ENCODE measurements around the gene ZNF20. TPM values are rescaled to one million over a fixed set of nuclear protein-coding genes. Genes with fewer than 3 reads are reported as not detected.

ZNF20 gene
- total RNA-seq: 1 to 10 TPM; 1.9 to 4.9 (median 3.1) TPM

DNA sequence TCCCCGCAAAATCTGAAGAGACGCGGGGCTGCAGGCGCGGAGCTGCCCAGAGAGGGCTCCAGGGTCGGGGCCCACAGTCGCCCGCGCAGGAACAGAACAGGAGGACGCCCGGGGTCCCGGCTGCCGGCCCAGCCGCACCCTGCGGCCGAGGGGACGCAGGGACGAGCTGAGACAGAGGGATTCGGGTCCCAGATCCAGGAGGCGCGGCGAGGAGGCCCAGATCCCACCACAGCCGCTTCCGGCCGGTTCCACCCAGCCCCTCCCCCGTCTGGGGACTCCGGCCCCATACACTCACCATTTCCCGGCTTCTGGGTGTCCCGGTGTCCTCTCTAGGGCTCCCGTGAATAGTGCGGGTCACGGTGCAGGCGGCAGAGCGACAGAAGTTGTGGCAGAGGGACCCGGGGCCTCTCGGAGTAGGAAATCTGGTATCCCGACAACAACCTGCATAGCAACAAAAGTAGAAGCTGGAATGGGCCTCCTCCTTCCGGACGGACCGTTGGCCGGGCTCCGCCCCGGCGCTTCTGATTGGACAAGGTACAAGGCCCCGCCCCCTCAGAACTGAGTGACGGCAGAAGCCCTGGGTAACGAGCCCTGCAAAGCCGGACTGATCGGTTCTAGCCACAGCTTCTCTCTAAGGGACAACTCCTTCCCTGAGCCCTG, at the start of gene ZNF20:
TSS of gene ZNF20 (minus strand) at position 466 of the 660 bp plus-strand sequence. CDS start at position 298, 168 bp downstream.
- peaks cover 0 to 36% (median 5%) of the 10 kb centered on the region in 3 donors for H3K4me1 ChIP-seq
- peak within 1 kb of the TSS; percentile 21 to 91 (median 86) for H3K27ac ChIP-seq
- WGBS, 2 donors (ENCODE audit: low coverage in 1 of 2): 10% methylated on average over 2 of the region's 49 CpGs; no CpG with 5 or more reads in 1 of the 2 donors
- no peaks in the 10 kb centered on the region for H3K9me3 ChIP-seq
- H3K4me3 ChIP-seq: peak within 1 kb of the TSS; percentile 62 to 85
- H3K27me3 ChIP-seq: no peaks in the 10 kb centered on the region
- TF ChIP-seq EP300 (IDR thresholded peaks at IDR 0.05) (no peak), POLR2AphosphoS5 (IDR thresholded peaks at IDR 0.05) (peak; percentile 30)
- peak; percentile 98 for ATAC-seq
- peaks cover 0 to 41% of the 10 kb centered on the region in 2 donors for H3K36me3 ChIP-seq

DNA sequence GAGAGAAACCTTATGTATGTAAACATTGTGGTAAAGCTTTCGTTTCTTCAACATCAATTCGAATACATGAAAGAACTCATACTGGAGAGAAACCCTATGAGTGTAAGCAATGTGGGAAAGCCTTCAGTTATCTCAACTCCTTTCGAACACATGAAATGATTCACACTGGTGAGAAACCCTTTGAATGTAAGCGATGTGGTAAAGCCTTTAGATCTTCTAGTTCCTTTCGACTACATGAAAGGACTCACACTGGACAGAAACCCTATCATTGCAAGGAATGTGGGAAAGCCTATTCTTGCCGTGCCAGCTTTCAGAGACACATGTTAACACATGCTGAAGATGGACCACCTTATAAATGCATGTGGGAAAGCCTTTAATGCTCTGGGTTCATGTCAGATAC, 47.5 kb upstream of the ZNF20 start:
- no peak overlapping the region for H3K27ac ChIP-seq
- H3K4me3 ChIP-seq: no peak overlapping the region
- 89 to 98% methylated on average over 4 to 6 of the region's 6 CpGs for WGBS, 2 donors (ENCODE audit: low coverage in 1 of 2)
- H3K9me3 ChIP-seq: peaks cover 0 to 68% (median 4%) of the 10 kb centered on the region in 3 donors
- ATAC-seq: no peak
- no peaks in the 10 kb centered on the region for H3K4me1 ChIP-seq
- H3K36me3 ChIP-seq: peaks cover 17 to 75% of the 10 kb centered on the region in 2 donors
- no peaks in the 10 kb centered on the region for H3K27me3 ChIP-seq
- TF ChIP-seq, protein P1, sequence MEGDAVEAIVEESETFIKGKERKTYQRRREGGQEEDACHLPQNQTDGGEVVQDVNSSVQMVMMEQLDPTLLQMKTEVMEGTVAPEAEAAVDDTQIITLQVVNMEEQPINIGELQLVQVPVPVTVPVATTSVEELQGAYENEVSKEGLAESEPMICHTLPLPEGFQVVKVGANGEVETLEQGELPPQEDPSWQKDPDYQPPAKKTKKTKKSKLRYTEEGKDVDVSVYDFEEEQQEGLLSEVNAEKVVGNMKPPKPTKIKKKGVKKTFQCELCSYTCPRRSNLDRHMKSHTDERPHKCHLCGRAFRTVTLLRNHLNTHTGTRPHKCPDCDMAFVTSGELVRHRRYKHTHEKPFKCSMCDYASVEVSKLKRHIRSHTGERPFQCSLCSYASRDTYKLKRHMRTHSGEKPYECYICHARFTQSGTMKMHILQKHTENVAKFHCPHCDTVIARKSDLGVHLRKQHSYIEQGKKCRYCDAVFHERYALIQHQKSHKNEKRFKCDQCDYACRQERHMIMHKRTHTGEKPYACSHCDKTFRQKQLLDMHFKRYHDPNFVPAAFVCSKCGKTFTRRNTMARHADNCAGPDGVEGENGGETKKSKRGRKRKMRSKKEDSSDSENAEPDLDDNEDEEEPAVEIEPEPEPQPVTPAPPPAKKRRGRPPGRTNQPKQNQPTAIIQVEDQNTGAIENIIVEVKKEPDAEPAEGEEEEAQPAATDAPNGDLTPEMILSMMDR (IDR thresholded peaks at IDR 0.05): no peak
- TF ChIP-seq POLR2A (IDR thresholded peaks at IDR 0.05): no peak
- TF ChIP-seq POLR2AphosphoS5 (IDR thresholded peaks at IDR 0.05): no peak
- TF ChIP-seq EP300 (IDR thresholded peaks at IDR 0.05): no peak

DNA sequence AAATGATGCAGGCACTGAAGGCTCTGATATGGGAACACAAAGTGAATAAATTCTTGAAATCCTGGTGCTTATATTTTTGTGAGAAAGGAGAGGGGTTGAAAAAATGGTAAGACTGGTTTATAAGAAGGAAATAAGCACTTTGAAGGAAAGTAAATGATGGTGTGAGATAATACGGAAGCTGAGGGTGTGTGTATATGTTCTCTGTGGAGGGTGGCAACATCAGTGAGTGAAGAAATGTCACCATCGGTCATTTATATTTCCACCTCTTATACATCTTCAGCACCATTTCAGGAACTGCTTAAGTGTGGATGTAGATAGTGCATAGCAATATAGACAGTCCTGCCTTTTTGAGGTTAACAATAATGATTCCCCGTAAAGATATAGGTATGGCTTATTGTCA, 40.2 kb upstream of the ZNF20 start:
- no peak for TF ChIP-seq POLR2A (IDR thresholded peaks at IDR 0.05)
- no peak for TF ChIP-seq EP300 (IDR thresholded peaks at IDR 0.05)
- TF ChIP-seq, protein P1 (IDR thresholded peaks at IDR 0.05): no peak
- no peak for TF ChIP-seq POLR2AphosphoS5 (IDR thresholded peaks at IDR 0.05)
- Histone ChIP-seq H3K4me3 (no peak overlapping the region), H3K4me1 (no peaks in the 10 kb centered on the region), H3K9me3 (peaks cover 0 to 18% (median 0%) of the 10 kb centered on the region in 3 donors), H3K36me3 (peaks cover 0 to 43% of the 10 kb centered on the region in 2 donors), H3K27ac (no peak overlapping the region), H3K27me3 (no peaks in the 10 kb centered on the region)
- 95 to 100% methylated on average over 2 to 3 of the region's 3 CpGs for WGBS, 2 donors (ENCODE audit: low coverage in 1 of 2)
- no peak for ATAC-seq

DNA sequence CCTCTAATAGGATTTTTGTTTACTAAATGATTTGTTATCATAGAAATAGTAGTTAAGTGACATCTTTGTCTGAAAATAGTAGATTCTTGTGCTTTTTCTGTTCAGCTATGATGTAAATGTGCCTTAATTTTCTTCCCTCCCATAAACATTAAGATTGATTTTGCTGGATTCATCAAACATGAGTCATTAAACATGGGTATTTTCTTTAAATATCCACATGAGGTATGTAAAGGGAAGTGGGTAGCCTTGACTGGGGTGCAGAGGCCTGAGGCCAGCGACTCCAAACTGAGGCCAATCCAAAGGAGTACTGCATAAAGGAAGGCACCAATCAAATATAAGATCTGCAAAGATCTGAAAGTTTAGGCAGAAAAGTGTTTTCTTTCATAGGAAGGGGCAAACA, 26.5 kb upstream of the ZNF20 start:
- Histone ChIP-seq H3K36me3 (peaks cover 0 to 44% of the 10 kb centered on the region in 2 donors), H3K4me1 (peaks cover 0 to 50% (median 24%) of the 10 kb centered on the region in 3 donors), H3K9me3 (no peaks in the 10 kb centered on the region), H3K27ac (peak overlapping the region in 2 of 4 donors; percentile 12 to 25), H3K4me3 (no peak overlapping the region), H3K27me3 (no peaks in the 10 kb centered on the region)
- no peak for ATAC-seq
- WGBS, 2 donors (ENCODE audit: low coverage in 1 of 2): 86% methylated on average over 1 of the region's 1 CpG; no CpG with 5 or more reads in 1 of the 2 donors
- TF ChIP-seq EP300 (IDR thresholded peaks at IDR 0.05) (no peak), POLR2AphosphoS5 (IDR thresholded peaks at IDR 0.05) (no peak), POLR2A (IDR thresholded peaks at IDR 0.05) (no peak)
- TF ChIP-seq, protein P1 (IDR thresholded peaks at IDR 0.05): no peak

DNA sequence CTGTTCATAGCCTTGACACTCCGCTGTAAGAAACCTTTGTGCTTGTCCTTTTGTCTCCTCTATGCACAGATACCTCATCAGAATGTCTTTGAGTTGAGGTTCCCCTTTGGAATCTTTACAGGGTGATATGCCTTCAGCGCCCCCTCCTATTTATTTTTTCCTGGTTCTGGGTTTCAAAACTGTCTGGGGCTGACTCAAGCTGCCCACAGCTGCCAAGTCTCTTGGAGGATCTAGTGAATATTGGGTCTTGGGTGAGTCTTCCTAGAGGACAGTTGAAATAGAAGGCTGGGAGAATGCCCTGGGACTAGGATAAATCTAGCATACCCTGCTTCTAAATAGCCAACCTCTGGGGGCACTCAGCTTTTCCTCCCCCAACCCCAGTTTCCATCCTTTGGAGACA, 23.7 kb upstream of the ZNF20 start:
- peak overlapping the region; percentile 71 to 97 (median 96) for H3K27ac ChIP-seq
- no peaks in the 10 kb centered on the region for H3K27me3 ChIP-seq
- peaks cover 0 to 50% (median 24%) of the 10 kb centered on the region in 3 donors for H3K4me1 ChIP-seq
- no peaks in the 10 kb centered on the region for H3K9me3 ChIP-seq
- WGBS, 2 donors (ENCODE audit: low coverage in 1 of 2): 19% methylated on average over 2 of the region's 2 CpGs
- peaks cover 0 to 16% of the 10 kb centered on the region in 2 donors for H3K36me3 ChIP-seq
- ATAC-seq: no peak
- H3K4me3 ChIP-seq: peak overlapping the region; percentile 69 to 87
- no peak for TF ChIP-seq POLR2AphosphoS5 (IDR thresholded peaks at IDR 0.05)
- no peak for TF ChIP-seq POLR2A (IDR thresholded peaks at IDR 0.05)
- TF ChIP-seq, protein P1 (IDR thresholded peaks at IDR 0.05): no peak
- no peak for TF ChIP-seq EP300 (IDR thresholded peaks at IDR 0.05)

Data from gastroesophageal sphincter (tissue), 4 donors.